H9 (cell line): ENCODE results near the gene TCOF1. TPM values are rescaled to one million over a fixed set of nuclear protein-coding genes. Genes with fewer than 3 reads are reported as not detected.

Source experiments
- DNase-seq: peaks from one replicate; pipeline ENCODE4 v3.0.0-alpha.2; 2017
- H2AFZ ChIP-seq: one replicate; pipeline ENCODE4 v1.6.1; 2013; ENCODE audit warnings: mild to moderate bottlenecking, low read length, control low read depth, moderate library complexity
- H2AK5ac ChIP-seq: 2 replicates; pipeline ENCODE4 v1.6.1; 2013; ENCODE audit warnings: low read length, control low read depth, mixed read lengths; ENCODE audit not compliant: insufficient read length
- H2BK120ac ChIP-seq: one replicate; pipeline ENCODE4 v1.6.1; 2013; ENCODE audit warnings: low read depth, mild to moderate bottlenecking, low read length, control low read depth, inconsistent platforms; ENCODE audit not compliant: poor library complexity, severe bottlenecking
- H2BK12ac ChIP-seq: 2 replicates; pipeline ENCODE4 v1.6.1; 2013; ENCODE audit warnings: low read length, control low read depth, mixed read lengths, low read depth; ENCODE audit not compliant: insufficient read length
- H2BK15ac ChIP-seq: 2 replicates; pipeline ENCODE4 v1.6.1; 2013; ENCODE audit warnings: low read depth, low read length, control low read depth
- H2BK20ac ChIP-seq: one replicate; pipeline ENCODE4 v1.6.1; 2013; ENCODE audit warnings: low read depth, mild to moderate bottlenecking, low read length, control low read depth, inconsistent platforms; ENCODE audit not compliant: poor library complexity, severe bottlenecking
- H2BK5ac ChIP-seq: 2 replicates; pipeline ENCODE4 v1.6.1; 2013; ENCODE audit warnings: low read length, control low read depth, mixed read lengths; ENCODE audit not compliant: insufficient read length
- H3K14ac ChIP-seq: 2 replicates; pipeline ENCODE4 v1.6.1; 2013; ENCODE audit warnings: low read length, control low read depth; ENCODE audit not compliant: insufficient read depth
- H3K18ac ChIP-seq: 2 replicates; pipeline ENCODE4 v1.6.1; 2013; ENCODE audit warnings: low read depth, mild to moderate bottlenecking, mixed read lengths, low read length, control low read depth; ENCODE audit not compliant: insufficient read length
- H3K23ac ChIP-seq: 2 replicates; pipeline ENCODE4 v1.6.1; 2013; ENCODE audit warnings: low read length, control low read depth, mixed read lengths, low read depth; ENCODE audit not compliant: insufficient read length
- H3K23me2 ChIP-seq: 2 replicates; pipeline ENCODE4 v1.6.1; 2013; ENCODE audit warnings: low read depth, mild to moderate bottlenecking, mixed read lengths, low read length, control low read depth; ENCODE audit not compliant: insufficient read length, poor library complexity, severe bottlenecking
- H3K27ac ChIP-seq: 2 replicates; pipeline ENCODE4 v1.5.1; 2013; ENCODE audit warnings: low read length, control low read depth, mixed read lengths, low read depth; ENCODE audit not compliant: insufficient read length
- H3K27me3 ChIP-seq: 2 replicates; pipeline ENCODE4 v1.6.1; 2013; ENCODE audit warnings: low read length, control low read depth, inconsistent platforms; ENCODE audit not compliant: insufficient read depth
- H3K4ac ChIP-seq: 2 replicates; pipeline ENCODE4 v1.6.1; 2013; ENCODE audit warnings: low read depth, mild to moderate bottlenecking, control low read depth, inconsistent platforms, low read length, moderate library complexity
- H3K4me1 ChIP-seq: 2 replicates; pipeline ENCODE4 v1.6.1; 2013; ENCODE audit warnings: low read length, control low read depth, inconsistent platforms; ENCODE audit not compliant: insufficient read depth
- H3K4me2 ChIP-seq: 2 replicates; pipeline ENCODE4 v1.6.1; 2013; ENCODE audit warnings: low read length, control low read depth, mixed read lengths; ENCODE audit not compliant: insufficient read length, insufficient read depth
- H3K56ac ChIP-seq: 2 replicates; pipeline ENCODE4 v1.6.1; 2013; ENCODE audit warnings: low read depth, mild to moderate bottlenecking, mixed read lengths, low read length, control low read depth; ENCODE audit not compliant: insufficient read length
- H3K79me1 ChIP-seq: 2 replicates; pipeline ENCODE4 v1.6.1; 2013; ENCODE audit warnings: low read depth, mild to moderate bottlenecking, moderate library complexity, low read length, control low read depth, inconsistent platforms; ENCODE audit not compliant: insufficient read depth, poor library complexity, severe bottlenecking
- H3K79me2 ChIP-seq: 2 replicates; pipeline ENCODE4 v1.6.1; 2013; ENCODE audit warnings: low read length, control low read depth, inconsistent platforms; ENCODE audit not compliant: insufficient read depth
- H3K9ac ChIP-seq: 2 replicates; pipeline ENCODE4 v1.6.1; 2013; ENCODE audit warnings: low read length, control low read depth, mixed read lengths; ENCODE audit not compliant: insufficient read length; ENCODE audit errors: extremely low read depth
- H3K9me3 ChIP-seq: one replicate; pipeline ENCODE4 v1.6.1; 2013; ENCODE audit warnings: low read depth, low read length, inconsistent platforms; ENCODE audit not compliant: control insufficient read depth
- H3T11ph ChIP-seq: one replicate; pipeline ENCODE4 v1.6.1; 2013; ENCODE audit warnings: mild to moderate bottlenecking, low read length, control low read depth, inconsistent platforms
- H4K20me1 ChIP-seq: one replicate; pipeline ENCODE4 v1.6.1; 2013; ENCODE audit not compliant: control insufficient read depth, insufficient read length, insufficient read depth
- H4K5ac ChIP-seq: 2 replicates; pipeline ENCODE4 v1.6.1; 2013; ENCODE audit warnings: low read depth, mild to moderate bottlenecking, mixed read lengths, low read length, control low read depth; ENCODE audit not compliant: insufficient read length
- H4K8ac ChIP-seq: replicated peaks from 2 replicates; pipeline ENCODE4 v1.6.1; 2013; ENCODE audit warnings: low read length, control low read depth, mixed read lengths, low read depth; ENCODE audit not compliant: insufficient read length
- H4K91ac ChIP-seq: 2 replicates; pipeline ENCODE4 v1.6.1; 2013; ENCODE audit warnings: low read depth, mild to moderate bottlenecking, moderate library complexity, mixed read lengths, low read length, control low read depth; ENCODE audit not compliant: insufficient read length
- H3K27ac Mint-ChIP-seq, 3 experiments: 2 replicates in 2 of 3; 3 replicates in 1 of 3; pipeline ENCODE4 v1.8.0; 2020 to 2021; ENCODE audit warnings: mixed read lengths in 3 of 3, mild to moderate bottlenecking in 1 of 3, moderate library complexity in 1 of 3
- H3K27me3 Mint-ChIP-seq: 2 replicates; pipeline ENCODE4 v1.8.0; 2021; ENCODE audit warnings: low read depth, mild to moderate bottlenecking, moderate library complexity, mixed read lengths
- H3K36me3 Mint-ChIP-seq, 3 experiments: 2 replicates in 2 of 3; 3 replicates in 1 of 3; pipeline ENCODE4 v1.8.0; 2020 to 2021; ENCODE audit warnings: low read depth in 3 of 3, mixed read lengths in 3 of 3; ENCODE audit not compliant: insufficient read depth in 1 of 3
- H3K4me1 Mint-ChIP-seq, 2 experiments: 2 replicates each; pipeline ENCODE4 v1.8.0; 2020; ENCODE audit warnings: mixed read lengths in 2 of 2
- H3K4me3 Mint-ChIP-seq, 2 experiments: 2 replicates in 1 of 2; 3 replicates in 1 of 2; pipeline ENCODE4 v1.8.0; 2020 to 2021; ENCODE audit warnings: mild to moderate bottlenecking in 2 of 2, mixed read lengths in 2 of 2, moderate library complexity in 1 of 2
- H3K9me3 Mint-ChIP-seq, 2 experiments: 2 replicates in 1 of 2; 3 replicates in 1 of 2; pipeline ENCODE4 v1.8.0; 2020; ENCODE audit warnings: mild to moderate bottlenecking in 2 of 2, mixed read lengths in 2 of 2, moderate library complexity in 1 of 2
- WGBS: extraction: QIAGEN DNeasy Blood & Tissue Kit; methylation state at CpG from one replicate; pipeline ENCODE4 v1.1.7; 2013; ENCODE audit warnings: missing lambda C conversion rate, low lambda C conversion rate, mixed read lengths; ENCODE audit not compliant: insufficient read length; ENCODE audit errors: extremely low coverage; 5-methylcytosine and 5-hydroxymethylcytosine counted together
- total RNA-seq: library from RNA; stranded (reverse); gene quantifications from 2 replicates; pipeline ENCODE4 v1.2.1, GENCODE V29; 2021
- TF ChIP-seq, protein P1 (sequence below): fragments of 200-600 bp; sonication (generic); conservative IDR thresholded peaks from 3 replicates; pipeline ENCODE4 v1.8.0; 2021; ENCODE audit warnings: antibody characterized with exemption, mild to moderate bottlenecking

The TCOF1 gene
- total RNA-seq, 1 experiment from 2014 or later = 128 TPM

DNA sequence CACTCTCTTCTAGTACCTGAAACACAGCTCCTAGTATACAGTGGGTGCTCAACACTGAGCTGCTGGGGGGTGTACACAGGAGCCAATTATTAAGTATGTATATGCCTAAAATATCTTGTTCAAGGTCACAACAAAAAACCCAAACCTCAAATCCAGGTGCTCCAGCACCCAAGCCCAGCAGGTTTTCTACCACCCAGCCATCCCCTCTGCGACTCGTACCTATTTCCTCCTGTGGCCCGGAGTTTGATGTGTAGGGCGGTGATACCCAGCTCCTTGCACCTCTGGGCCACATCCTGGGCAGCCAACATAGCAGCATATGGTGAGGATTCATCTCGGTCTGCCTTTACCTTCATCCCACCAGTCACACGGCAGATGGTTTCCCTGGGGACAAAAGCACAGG is 89.1 kb downstream of the TCOF1 start:
- WGBS = no CpG with 5 or more reads among the region's 6 CpGs
- Histone ChIP-seq H3K56ac (no peak overlapping the region), H2AK5ac (no peak overlapping the region), H3K79me2 (peaks cover 16% of the 10 kb centered on the region; the same call in 1 of the 2 replicates), H4K20me1 (no peaks in the 10 kb centered on the region), H2BK120ac (no peak overlapping the region), H3K9me3 (no peaks in the 10 kb centered on the region), H3K23me2 (peaks cover 8% of the 10 kb centered on the region), H2BK15ac (no peak overlapping the region), H4K91ac (no peak overlapping the region), H3K18ac (no peak overlapping the region), H3K14ac (no peak overlapping the region), H3K4me2 (no peak overlapping the region), H3K23ac (no peak overlapping the region), H3K9ac (no peak overlapping the region), H4K8ac (no peak overlapping the region), H3T11ph (no peak overlapping the region), H3K27ac (no peak overlapping the region), H2BK5ac (no peak overlapping the region), H2AFZ (no peak overlapping the region), H3K4me1 (no peaks in the 10 kb centered on the region), H3K4ac (no peak overlapping the region), H2BK12ac (no peak overlapping the region), H2BK20ac (no peak overlapping the region), H4K5ac (no peak overlapping the region), H3K79me1 (peaks cover 3% of the 10 kb centered on the region), H3K27me3 (no peaks in the 10 kb centered on the region)
- Mint-ChIP-seq H3K9me3 (peaks cover 0 to 3% of the 10 kb centered on the region in 2 experiments; a peak in 4 of 5 replicates), H3K27ac (peak overlapping the region in 2 of 3 experiments; percentile 81 to 100; a peak in 5 of 7 replicates), H3K4me1 (peaks cover 22 to 42% of the 10 kb centered on the region in 2 experiments), H3K4me3 (peak overlapping the region; percentile 32 to 98; a peak in 3 of 5 replicates), H3K36me3 (peaks cover 63 to 64% (median 64%) of the 10 kb centered on the region in 3 experiments), H3K27me3 (no peaks in the 10 kb centered on the region)
- TF ChIP-seq, protein P1, sequence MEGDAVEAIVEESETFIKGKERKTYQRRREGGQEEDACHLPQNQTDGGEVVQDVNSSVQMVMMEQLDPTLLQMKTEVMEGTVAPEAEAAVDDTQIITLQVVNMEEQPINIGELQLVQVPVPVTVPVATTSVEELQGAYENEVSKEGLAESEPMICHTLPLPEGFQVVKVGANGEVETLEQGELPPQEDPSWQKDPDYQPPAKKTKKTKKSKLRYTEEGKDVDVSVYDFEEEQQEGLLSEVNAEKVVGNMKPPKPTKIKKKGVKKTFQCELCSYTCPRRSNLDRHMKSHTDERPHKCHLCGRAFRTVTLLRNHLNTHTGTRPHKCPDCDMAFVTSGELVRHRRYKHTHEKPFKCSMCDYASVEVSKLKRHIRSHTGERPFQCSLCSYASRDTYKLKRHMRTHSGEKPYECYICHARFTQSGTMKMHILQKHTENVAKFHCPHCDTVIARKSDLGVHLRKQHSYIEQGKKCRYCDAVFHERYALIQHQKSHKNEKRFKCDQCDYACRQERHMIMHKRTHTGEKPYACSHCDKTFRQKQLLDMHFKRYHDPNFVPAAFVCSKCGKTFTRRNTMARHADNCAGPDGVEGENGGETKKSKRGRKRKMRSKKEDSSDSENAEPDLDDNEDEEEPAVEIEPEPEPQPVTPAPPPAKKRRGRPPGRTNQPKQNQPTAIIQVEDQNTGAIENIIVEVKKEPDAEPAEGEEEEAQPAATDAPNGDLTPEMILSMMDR = no peak
- no peak for DNase-seq
